Activated CD4-positive, CD25-positive, alpha-beta regulatory T cell treated with anti-CD3 and anti-CD28 coated beads, Interleukin-2, amount 50 U/mL, for 72 hours (primary cell): ENCODE results near the gene ARHGEF4.

ENCODE experiments used
- DNase-seq: peaks from one replicate; pipeline ENCODE4 v3.0.0; 2021

The ARHGEF4 gene

GRCh38 chr2:130820279-130820861 lies 16.3 kb upstream of the ARHGEF4 start:
- DNase-seq, result no peak

DNA sequence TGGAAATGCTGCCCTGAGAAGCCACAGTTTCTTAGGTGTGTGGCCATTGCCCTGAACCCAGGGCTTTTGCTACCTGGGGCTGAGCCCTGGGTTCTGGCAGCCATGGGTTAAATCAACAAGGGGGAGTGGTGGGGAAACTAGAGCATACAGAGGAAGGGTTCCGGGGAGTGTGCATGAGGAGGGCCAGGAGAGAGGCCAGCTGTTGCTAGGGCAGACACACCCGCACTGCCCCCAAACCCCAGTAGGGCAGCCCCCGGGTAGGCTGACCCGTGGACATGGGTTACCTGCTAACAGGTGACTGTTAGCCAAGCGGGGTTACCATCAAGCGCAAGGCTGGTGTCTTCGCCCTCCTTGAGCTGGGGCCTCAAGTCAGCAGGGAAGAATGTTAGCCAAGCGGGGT lies 14.8 kb upstream of the ARHGEF4 start:
- DNase-seq, result no peak

GRCh38 chr2:130822766-130823165 lies 13.9 kb upstream of the ARHGEF4 start:
- DNase-seq, result no peak

DNA sequence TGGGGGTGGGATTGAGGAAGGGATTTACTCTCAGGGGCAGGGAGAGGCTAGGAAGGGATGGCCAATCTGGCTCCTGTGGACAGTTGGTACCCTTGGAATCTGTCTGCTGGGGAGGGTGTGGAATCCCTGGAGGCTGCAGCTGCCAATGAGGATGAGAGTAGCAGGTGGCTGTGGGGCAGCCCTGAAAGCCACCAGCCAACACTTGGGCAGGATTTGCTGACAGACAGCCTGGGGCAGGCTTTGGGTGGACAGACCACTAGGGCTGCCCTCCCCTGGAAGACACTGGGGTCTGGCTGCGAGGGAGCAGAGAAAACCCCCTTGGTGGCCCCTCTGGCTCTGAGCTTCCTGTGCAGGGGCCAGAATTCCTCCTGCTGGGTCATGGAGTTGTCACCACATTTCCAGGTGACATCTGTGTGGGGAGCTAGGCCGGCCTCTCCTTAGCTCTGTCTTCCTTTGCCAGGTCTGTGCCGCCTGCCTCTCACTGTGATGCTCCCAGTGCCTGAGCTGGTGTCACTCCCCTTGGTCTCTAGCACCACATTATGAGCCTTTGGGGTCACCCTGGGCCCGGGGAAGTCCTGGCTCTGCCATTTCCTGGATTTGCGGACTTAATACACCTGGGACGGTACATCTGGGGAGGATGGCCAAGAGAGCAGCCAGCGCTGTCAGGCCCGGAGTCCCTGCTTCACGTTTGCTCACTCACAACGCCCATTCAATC lies 13.4 kb upstream of the ARHGEF4 start:
- DNase-seq, result no peak

DNA sequence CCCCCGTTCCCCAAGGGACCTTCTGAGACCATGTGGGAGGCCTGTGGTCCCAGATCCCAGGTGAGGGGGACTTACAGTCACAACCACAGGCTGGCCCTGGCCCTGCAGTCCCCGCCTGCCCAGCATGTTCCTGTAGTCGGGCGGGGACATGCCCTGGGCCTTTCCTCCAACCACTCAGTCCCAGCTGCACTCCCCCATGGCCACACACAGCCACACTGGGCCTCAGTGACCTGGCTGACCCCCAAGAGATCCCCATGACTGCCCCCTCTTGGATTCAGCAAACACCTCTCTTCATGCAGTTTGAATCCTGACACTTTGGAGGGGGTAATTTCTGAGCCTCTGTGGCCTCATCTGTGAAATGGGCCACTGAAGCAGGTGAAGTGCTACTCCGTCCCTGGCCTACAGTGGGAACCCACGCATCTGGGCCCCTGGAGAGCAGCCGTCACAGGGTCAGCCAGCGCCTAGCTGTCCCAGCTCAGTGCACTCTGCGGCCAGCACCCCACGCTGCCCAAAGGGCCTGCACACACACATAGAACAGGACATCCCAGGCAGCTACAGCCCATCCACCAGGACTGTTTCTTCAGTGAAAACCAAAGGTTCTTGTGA lies 12.7 kb upstream of the ARHGEF4 start:
- peak; percentile 57 for DNase-seq

DNA sequence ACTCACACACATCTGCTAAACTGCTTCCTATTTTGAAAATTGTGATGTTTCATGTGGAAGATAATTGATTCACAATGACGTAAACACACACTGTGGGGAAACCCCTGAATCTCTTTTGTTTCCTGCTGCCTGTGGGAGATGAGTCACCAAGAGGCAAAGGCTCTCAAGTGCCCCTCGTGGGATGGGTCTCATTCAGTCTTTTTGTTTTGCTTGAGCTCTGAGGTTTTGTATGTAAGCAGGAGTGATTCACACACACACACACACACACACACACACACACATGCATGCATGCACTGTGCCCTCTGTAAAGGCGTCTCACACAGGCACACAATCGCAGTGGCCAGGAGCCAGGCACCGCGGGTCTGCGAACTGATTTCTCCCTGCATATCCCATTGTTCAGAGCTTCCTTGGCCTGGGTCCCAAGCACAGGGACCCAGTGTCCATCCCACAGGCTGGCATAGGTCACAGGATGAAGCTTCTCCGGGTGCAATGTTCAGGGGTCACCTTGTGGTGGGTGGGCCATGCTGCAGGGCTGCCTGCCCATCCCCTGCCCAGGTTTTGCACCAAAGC lies 12.1 kb upstream of the ARHGEF4 start:
- DNase-seq, result peak; percentile 55

GRCh38 chr2:130825231-130825965 lies 11.3 kb upstream of the ARHGEF4 start:
- DNase-seq, result no peak

- no peak for DNase-seq
Observed at GRCh38 chr2:130825966-130826253, 10.8 kb upstream of the ARHGEF4 start.

- DNase-seq, result no peak
Observed at GRCh38 chr2:130826419-130826818, 10.3 kb upstream of the ARHGEF4 start.

- DNase-seq, result no peak
Observed at GRCh38 chr2:130826821-130827501, 9.8 kb upstream of the ARHGEF4 start.

DNA sequence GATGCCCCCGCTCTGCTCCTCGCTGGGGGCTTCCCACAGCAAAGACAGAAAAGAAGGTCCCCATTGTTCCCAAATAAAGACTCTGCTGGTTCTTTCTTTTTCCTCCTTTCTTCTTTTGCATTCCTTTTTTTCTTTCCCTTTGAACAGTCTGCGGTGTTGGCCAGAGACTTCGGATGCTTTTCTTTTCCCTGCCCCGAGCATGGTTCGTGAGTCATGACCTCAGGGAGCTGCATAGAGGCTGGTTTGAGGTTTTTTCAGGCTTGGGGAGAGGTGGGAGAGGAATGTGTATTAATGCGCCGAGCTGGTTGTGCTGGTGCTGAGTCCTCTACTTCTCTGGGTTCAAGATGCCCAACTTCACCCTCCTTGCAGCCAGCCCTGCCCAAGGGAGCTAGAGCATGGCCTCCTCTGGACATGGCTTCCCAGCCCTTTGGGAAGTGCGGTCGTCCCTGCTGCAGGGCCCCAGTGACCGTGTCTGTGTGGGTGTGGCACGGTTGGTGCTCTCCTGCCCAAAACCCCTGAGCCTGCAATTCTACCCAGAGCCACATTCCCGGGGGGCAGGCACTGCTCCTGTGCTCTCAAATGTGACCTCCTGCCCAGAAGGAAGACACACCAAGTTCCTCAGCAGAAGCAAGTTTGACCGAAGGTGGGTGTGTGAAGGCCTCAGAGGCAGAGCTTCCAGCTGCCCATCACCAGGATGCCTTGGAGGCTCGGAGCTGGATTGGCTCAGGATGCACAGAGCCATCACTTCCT lies 9.0 kb upstream of the ARHGEF4 start:
- no peak for DNase-seq

- DNase-seq, result no peak
Observed at GRCh38 chr2:130828461-130828860, 8.3 kb upstream of the ARHGEF4 start.

DNA sequence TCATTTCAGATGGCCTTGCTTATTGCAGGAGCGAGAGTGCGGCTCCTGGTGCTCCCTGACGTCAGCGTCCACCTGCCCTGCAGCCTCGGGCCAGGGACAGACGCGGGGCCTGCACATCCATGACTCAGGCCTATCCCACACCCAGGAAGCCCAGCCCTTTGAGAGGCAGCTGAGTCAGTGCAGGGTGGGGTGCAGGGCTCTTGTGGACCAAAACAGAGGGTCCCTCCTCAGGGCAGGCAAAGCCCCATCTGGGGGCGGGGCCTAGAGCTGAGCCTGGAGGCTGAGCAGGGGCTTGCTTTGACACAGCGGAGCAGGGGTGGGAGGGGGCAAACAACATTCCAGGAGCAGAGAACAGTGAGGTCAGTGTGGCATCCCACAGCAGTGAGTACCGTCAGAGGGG lies 7.7 kb upstream of the ARHGEF4 start:
- DNase-seq, result no peak

DNA sequence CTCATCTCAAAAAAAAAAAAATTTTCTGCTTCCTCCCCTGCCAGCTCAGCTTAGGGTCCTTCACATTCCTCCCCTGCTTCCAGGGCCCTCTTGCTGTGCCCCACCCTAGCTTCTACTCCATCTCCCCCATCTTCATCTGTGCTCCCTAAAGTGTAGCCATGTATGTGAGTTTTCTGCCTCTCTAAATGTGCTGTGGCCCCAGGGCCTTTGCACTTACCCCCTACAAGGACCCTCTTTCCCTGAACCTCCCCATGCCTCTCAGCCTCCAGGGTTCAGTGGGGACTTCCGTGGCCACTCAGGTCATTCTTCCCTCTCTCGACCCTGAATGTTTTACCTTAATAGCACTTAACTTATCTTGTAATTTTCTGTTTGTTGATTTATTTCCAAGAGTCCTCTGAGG lies 6.2 kb upstream of the ARHGEF4 start:
- no peak for DNase-seq

DNA sequence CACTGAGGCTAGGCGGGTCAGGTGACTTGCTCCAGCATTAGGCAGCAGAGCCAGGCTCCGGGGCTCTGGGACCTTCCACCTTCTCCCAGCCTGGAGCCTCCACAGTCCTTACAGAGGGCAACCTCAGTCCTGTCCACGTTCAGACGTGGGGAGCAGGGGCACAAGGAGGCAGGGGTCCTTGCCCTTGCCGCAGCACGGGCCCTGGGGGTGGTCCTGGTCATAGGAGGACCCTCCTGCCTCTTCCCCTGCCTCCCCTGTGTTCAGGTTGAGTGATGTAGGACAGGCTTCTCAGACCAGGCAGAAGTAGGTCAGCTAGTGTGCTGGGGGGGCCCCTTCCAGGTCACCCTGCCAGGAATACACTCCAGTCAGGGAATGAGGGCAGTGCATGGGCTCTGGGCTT lies 5.4 kb upstream of the ARHGEF4 start:
- DNase-seq, result no peak

DNA sequence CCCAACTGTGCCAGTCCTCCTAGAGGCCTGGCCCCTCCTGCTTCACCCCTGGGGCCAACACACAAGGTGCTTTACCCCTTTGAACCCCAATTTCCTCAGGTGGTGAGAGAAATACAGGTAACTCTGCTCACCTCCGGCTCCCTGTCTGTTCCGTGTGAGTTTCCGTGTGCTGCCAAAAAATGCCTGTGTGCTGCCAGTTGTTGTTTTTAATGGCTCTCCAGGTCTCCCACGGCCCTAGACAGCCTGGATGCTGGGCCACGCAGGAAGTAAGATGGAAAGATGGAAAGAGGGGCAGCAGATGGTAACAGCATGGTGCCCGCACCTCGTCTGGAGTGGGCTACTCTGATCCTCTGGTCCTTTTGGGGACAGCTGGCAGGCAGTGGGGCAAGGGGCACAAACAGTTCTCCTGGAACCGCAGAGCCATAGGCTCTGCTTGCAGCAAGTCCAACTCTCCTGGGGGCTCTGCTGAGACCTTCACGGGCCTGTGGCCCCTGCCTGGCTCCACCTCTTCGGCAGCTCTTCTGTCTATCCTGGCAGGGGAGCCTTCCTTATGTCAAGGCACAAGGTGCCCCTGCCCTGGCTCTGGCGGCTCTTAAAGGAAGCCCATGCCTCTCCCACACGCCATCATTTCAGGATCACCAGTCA lies 4.3 kb upstream of the ARHGEF4 start:
- DNase-seq, result no peak

GRCh38 chr2:130834091-130834930 lies 2.4 kb upstream of the ARHGEF4 start:
- no peak for DNase-seq

DNA sequence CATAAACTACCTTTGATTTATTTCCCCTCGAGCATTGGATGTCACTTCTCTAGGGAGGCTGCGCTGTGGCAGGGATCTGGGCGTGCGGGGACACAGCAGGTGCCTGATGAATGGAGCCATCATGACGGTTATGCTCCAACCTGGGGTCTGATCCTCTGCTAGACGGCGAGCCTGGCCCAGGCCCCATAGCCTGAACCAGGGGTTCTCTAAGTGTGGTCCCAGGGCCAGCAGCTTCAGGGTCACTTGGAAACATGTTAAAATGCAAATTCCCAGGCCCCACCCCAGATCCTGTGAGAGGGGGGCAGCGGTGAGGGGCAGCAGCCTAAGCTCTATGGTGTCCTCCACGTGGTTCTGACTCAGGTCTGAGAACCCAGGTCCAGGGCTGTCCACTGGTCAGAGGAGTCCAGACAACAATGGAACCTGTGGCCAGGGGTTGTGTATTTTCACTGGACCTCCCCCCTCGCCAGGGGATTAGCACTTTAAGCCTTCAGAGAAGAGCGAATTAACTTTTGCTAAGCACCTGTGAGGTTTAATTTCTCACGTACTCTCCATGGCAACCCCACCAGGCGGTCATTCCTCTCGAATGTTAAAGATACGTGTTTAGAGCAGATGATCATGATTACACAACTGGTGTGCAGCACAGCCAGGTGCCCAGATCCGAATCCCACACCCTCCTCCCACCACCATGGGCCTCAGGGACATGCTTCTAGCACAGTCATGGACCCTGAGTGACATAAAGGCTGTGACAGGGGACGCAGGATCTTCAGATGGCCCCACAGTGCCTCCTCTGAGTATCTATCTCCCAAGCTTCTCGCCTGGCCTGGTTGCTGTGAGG lies 1.6 kb upstream of the ARHGEF4 start:
- DNase-seq, result no peak

GRCh38 chr2:130835766-130836015 lies 1.0 kb upstream of the ARHGEF4 start:
- no peak for DNase-seq

- no peak for DNase-seq
Observed at GRCh38 chr2:130837175-130837810, 579 bp downstream of the ARHGEF4 start.
